GM12864 (cell line): Measurements from ENCODE around the gene SMARCE1.

Source experiments
- DNase-seq: peaks from one replicate; pipeline ENCODE4 v3.0.0-alpha.2; 2011; ENCODE audit warnings: low read depth
- H3K4me3 ChIP-seq: 2 replicates; pipeline ENCODE4 v1.5.1; 2011; ENCODE audit warnings: mild to moderate bottlenecking, low read depth, low read length, control low read depth
- TF ChIP-seq, protein P1 (sequence below): IDR thresholded peaks from 2 replicates; pipeline ENCODE4 v1.5.1; 2011; ENCODE audit warnings: low read depth, mild to moderate bottlenecking, moderate library complexity, low read length, control low read depth, inconsistent platforms; ENCODE audit errors: missing control alignments

Gene SMARCE1

GRCh38 chr17:40617678-40618240 is 29.9 kb downstream of the SMARCE1 start:
- TF ChIP-seq, protein P1, sequence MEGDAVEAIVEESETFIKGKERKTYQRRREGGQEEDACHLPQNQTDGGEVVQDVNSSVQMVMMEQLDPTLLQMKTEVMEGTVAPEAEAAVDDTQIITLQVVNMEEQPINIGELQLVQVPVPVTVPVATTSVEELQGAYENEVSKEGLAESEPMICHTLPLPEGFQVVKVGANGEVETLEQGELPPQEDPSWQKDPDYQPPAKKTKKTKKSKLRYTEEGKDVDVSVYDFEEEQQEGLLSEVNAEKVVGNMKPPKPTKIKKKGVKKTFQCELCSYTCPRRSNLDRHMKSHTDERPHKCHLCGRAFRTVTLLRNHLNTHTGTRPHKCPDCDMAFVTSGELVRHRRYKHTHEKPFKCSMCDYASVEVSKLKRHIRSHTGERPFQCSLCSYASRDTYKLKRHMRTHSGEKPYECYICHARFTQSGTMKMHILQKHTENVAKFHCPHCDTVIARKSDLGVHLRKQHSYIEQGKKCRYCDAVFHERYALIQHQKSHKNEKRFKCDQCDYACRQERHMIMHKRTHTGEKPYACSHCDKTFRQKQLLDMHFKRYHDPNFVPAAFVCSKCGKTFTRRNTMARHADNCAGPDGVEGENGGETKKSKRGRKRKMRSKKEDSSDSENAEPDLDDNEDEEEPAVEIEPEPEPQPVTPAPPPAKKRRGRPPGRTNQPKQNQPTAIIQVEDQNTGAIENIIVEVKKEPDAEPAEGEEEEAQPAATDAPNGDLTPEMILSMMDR: no peak
- DNase-seq: no peak
- H3K4me3 ChIP-seq: no peak overlapping the region

GRCh38 chr17:40616592-40616991 is 31.0 kb downstream of the SMARCE1 start:
- DNase-seq: no peak
- H3K4me3 ChIP-seq: no peak overlapping the region
- TF ChIP-seq, protein P1: no peak

GRCh38 chr17:40615841-40616476 is 31.7 kb downstream of the SMARCE1 start:
- TF ChIP-seq, protein P1: no peak
- no peak overlapping the region for H3K4me3 ChIP-seq
- no peak for DNase-seq

- TF ChIP-seq, protein P1: peak; percentile 59
- H3K4me3 ChIP-seq: no peak overlapping the region
- DNase-seq: peak; percentile 67
These were observed 32.4 kb downstream of the SMARCE1 start for GRCh38 chr17:40615068-40615840.

DNA sequence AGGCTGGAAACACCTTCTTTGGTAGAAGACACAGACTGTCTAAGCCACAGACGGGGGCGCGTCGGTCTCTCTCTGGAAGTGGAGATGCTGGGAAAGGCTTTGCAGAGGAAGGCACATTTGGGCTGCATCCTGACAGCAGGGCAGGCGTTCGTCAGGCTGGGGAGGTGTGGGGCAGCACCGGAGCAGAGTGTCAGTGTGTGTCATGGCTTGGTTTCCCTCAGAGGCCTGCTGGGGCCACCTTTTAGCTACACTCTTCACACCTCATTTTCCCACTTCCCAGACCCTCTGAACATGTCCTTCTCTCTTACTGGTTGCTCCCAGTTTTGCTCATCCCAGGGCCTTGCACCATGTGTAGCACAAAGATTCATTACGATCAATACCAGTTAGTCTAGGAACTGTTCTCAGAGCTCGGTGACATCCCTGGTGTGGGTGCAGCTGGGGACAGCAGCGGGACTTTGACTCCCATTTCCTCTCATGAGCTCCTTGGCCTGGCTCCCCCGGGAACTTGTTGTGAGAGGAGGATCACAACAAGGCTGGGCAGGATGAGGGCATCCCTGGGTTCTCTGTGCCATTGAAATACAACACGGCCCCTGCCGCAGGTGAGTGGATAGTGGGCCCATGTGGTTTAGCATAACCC is 33.1 kb downstream of the SMARCE1 start:
- TF ChIP-seq, protein P1: no peak
- no peak for DNase-seq
- no peak overlapping the region for H3K4me3 ChIP-seq

GRCh38 chr17:40613467-40614154 is 34.0 kb downstream of the SMARCE1 start:
- TF ChIP-seq, protein P1: no peak
- no peak for DNase-seq

More at GRCh38 chr17:40613467-40614154, 34.0 kb downstream of the SMARCE1 start:
- no peak overlapping the region for H3K4me3 ChIP-seq
